Activated T-helper 17 cell treated with anti-CD3 and anti-CD28 coated beads, Interleukin-2, amount 50 U/mL, for 72 hours (primary cell): ENCODE data around the gene INSIG1. TPM values are rescaled to one million over a fixed set of nuclear protein-coding genes. Genes with fewer than 3 reads are reported as not detected.
A peak's percentile ranks its signal among the peaks of the same experiment; 100 is the strongest.

ENCODE experiments used
- ATAC-seq: fragments of 150-1000 bp; cut with Tn5 transposase; replicated peaks from 2 replicates; pipeline ENCODE4 v1.10.0; 2021; ENCODE audit warnings: mild to moderate bottlenecking, moderate library complexity
- H3K27ac Mint-ChIP-seq: one replicate; pipeline ENCODE4 v1.8.0; 2022; ENCODE audit warnings: mixed read lengths
- H3K27me3 Mint-ChIP-seq: one replicate; pipeline ENCODE4 v1.8.0; 2022; ENCODE audit warnings: mixed read lengths
- H3K36me3 Mint-ChIP-seq: one replicate; pipeline ENCODE4 v1.8.0; 2022; ENCODE audit warnings: low read depth, mild to moderate bottlenecking, mixed read lengths
- H3K4me1 Mint-ChIP-seq: one replicate; pipeline ENCODE4 v1.8.0; 2022; ENCODE audit warnings: mixed read lengths
- H3K4me3 Mint-ChIP-seq: one replicate; pipeline ENCODE4 v1.8.0; 2022; ENCODE audit warnings: mild to moderate bottlenecking, mixed read lengths
- H3K9me3 Mint-ChIP-seq: one replicate; pipeline ENCODE4 v1.8.0; 2022; ENCODE audit warnings: mixed read lengths
- total RNA-seq, 2 donors: library from RNA; stranded (reverse); gene quantifications; one replicate each; pipeline ENCODE4 v1.2.3, GENCODE V29; 2022

Gene INSIG1
- total RNA-seq, 2 donors from 2014 or later, result 140 to 216 TPM

GRCh38 chr7:155274633-155275355, 22.9 kb upstream of the INSIG1 start:
- Mint-ChIP-seq H3K4me1 (peaks cover 10% of the 10 kb centered on the region), H3K27me3 (peaks cover 25% of the 10 kb centered on the region)

GRCh38 chr7:155276042-155276799, 21.5 kb upstream of the INSIG1 start:
- Mint-ChIP-seq H3K27me3 (peaks cover 26% of the 10 kb centered on the region), H3K27ac (no peak overlapping the region), H3K4me1 (peaks cover 17% of the 10 kb centered on the region), H3K4me3 (no peak overlapping the region), H3K36me3 (no peaks in the 10 kb centered on the region), H3K9me3 (no peaks in the 10 kb centered on the region)
- ATAC-seq, result no peak

More at GRCh38 chr7:155274633-155275355, 22.9 kb upstream of the INSIG1 start:
- H3K27ac Mint-ChIP-seq, result no peak overlapping the region
- no peak for ATAC-seq
- no peaks in the 10 kb centered on the region for H3K9me3 Mint-ChIP-seq
- no peak overlapping the region for H3K4me3 Mint-ChIP-seq
- no peaks in the 10 kb centered on the region for H3K36me3 Mint-ChIP-seq

- H3K4me1 Mint-ChIP-seq, result peaks cover 17% of the 10 kb centered on the region
- no peaks in the 10 kb centered on the region for H3K36me3 Mint-ChIP-seq
- H3K27ac Mint-ChIP-seq, result no peak overlapping the region
- no peaks in the 10 kb centered on the region for H3K9me3 Mint-ChIP-seq
- ATAC-seq, result no peak
- H3K4me3 Mint-ChIP-seq, result peak overlapping the region; percentile 7
- peaks cover 26% of the 10 kb centered on the region for H3K27me3 Mint-ChIP-seq
These were observed 20.8 kb upstream of the INSIG1 start for GRCh38 chr7:155276800-155277375.

- peaks cover 25% of the 10 kb centered on the region for H3K27me3 Mint-ChIP-seq
- peak overlapping the region; percentile 7 for H3K4me3 Mint-ChIP-seq
- no peak overlapping the region for H3K27ac Mint-ChIP-seq
- no peaks in the 10 kb centered on the region for H3K36me3 Mint-ChIP-seq
- no peaks in the 10 kb centered on the region for H3K9me3 Mint-ChIP-seq
- H3K4me1 Mint-ChIP-seq, result peaks cover 19% of the 10 kb centered on the region
- ATAC-seq, result peak; percentile 88
These were observed 20.2 kb upstream of the INSIG1 start for GRCh38 chr7:155277385-155277994.

GRCh38 chr7:155278921-155279320, 18.8 kb upstream of the INSIG1 start:
- Mint-ChIP-seq H3K4me3 (peak overlapping the region; percentile 7), H3K4me1 (peaks cover 28% of the 10 kb centered on the region), H3K9me3 (no peaks in the 10 kb centered on the region), H3K27me3 (peaks cover 21% of the 10 kb centered on the region), H3K27ac (no peak overlapping the region), H3K36me3 (no peaks in the 10 kb centered on the region)
- ATAC-seq, result no peak

- Mint-ChIP-seq H3K4me1 (peaks cover 29% of the 10 kb centered on the region), H3K4me3 (peak overlapping the region; percentile 52), H3K9me3 (no peaks in the 10 kb centered on the region)
These were observed 17.8 kb upstream of the INSIG1 start for GRCh38 chr7:155279787-155280445.

GRCh38 chr7:155280446-155281397, 17.0 kb upstream of the INSIG1 start:
- Mint-ChIP-seq H3K27ac (peak overlapping the region; percentile 49), H3K4me3 (peak overlapping the region; percentile 52), H3K36me3 (no peaks in the 10 kb centered on the region), H3K9me3 (no peaks in the 10 kb centered on the region), H3K27me3 (peaks cover 29% of the 10 kb centered on the region), H3K4me1 (peaks cover 30% of the 10 kb centered on the region)
- ATAC-seq, result peak; percentile 46

More at GRCh38 chr7:155279787-155280445, 17.8 kb upstream of the INSIG1 start:
- ATAC-seq, result no peak
- Mint-ChIP-seq H3K27ac (peak overlapping the region; percentile 49), H3K27me3 (peaks cover 24% of the 10 kb centered on the region), H3K36me3 (no peaks in the 10 kb centered on the region)

- Mint-ChIP-seq H3K36me3 (no peaks in the 10 kb centered on the region), H3K27ac (no peak overlapping the region), H3K9me3 (no peaks in the 10 kb centered on the region), H3K4me3 (no peak overlapping the region), H3K27me3 (peaks cover 30% of the 10 kb centered on the region), H3K4me1 (peaks cover 36% of the 10 kb centered on the region)
- ATAC-seq, result no peak
These were observed 16.2 kb upstream of the INSIG1 start for GRCh38 chr7:155281398-155281969.

- Mint-ChIP-seq H3K9me3 (no peaks in the 10 kb centered on the region), H3K4me1 (peaks cover 45% of the 10 kb centered on the region), H3K27me3 (peaks cover 37% of the 10 kb centered on the region), H3K36me3 (no peaks in the 10 kb centered on the region), H3K27ac (peak overlapping the region; percentile 65), H3K4me3 (peak overlapping the region; percentile 54)
- no peak for ATAC-seq
These were observed 15.0 kb upstream of the INSIG1 start for GRCh38 chr7:155282671-155283070.

GRCh38 chr7:155283565-155284194, 14.0 kb upstream of the INSIG1 start:
- peak; percentile 90 for ATAC-seq
- H3K9me3 Mint-ChIP-seq, result no peaks in the 10 kb centered on the region
- peak overlapping the region; percentile 54 for H3K4me3 Mint-ChIP-seq
- H3K27ac Mint-ChIP-seq, result peak overlapping the region; percentile 65
- H3K27me3 Mint-ChIP-seq, result peaks cover 36% of the 10 kb centered on the region
- peaks cover 35% of the 10 kb centered on the region for H3K4me1 Mint-ChIP-seq
- H3K36me3 Mint-ChIP-seq, result no peaks in the 10 kb centered on the region

- ATAC-seq, result no peak
- Mint-ChIP-seq H3K27me3 (peaks cover 29% of the 10 kb centered on the region), H3K27ac (peak overlapping the region; percentile 14), H3K4me1 (peaks cover 35% of the 10 kb centered on the region), H3K36me3 (no peaks in the 10 kb centered on the region), H3K9me3 (no peaks in the 10 kb centered on the region), H3K4me3 (no peak overlapping the region)
These were observed 13.0 kb upstream of the INSIG1 start for GRCh38 chr7:155284496-155285274.

- Mint-ChIP-seq H3K27me3 (peaks cover 25% of the 10 kb centered on the region), H3K36me3 (no peaks in the 10 kb centered on the region), H3K9me3 (no peaks in the 10 kb centered on the region), H3K4me3 (no peak overlapping the region), H3K4me1 (peaks cover 31% of the 10 kb centered on the region), H3K27ac (no peak overlapping the region)
- no peak for ATAC-seq
These were observed 12.3 kb upstream of the INSIG1 start for GRCh38 chr7:155285423-155285822.
